Measurements from ENCODE around the gene LMTK2. TPM values are rescaled to one million over a fixed set of nuclear protein-coding genes. Genes with fewer than 3 reads are reported as not detected.

Gene LMTK2
- total and polyA plus RNA-seq, 2 donors (not counting 1 experiment from before 2014, with no cell fraction given), result 5.2 to 6.9 TPM

DNA sequence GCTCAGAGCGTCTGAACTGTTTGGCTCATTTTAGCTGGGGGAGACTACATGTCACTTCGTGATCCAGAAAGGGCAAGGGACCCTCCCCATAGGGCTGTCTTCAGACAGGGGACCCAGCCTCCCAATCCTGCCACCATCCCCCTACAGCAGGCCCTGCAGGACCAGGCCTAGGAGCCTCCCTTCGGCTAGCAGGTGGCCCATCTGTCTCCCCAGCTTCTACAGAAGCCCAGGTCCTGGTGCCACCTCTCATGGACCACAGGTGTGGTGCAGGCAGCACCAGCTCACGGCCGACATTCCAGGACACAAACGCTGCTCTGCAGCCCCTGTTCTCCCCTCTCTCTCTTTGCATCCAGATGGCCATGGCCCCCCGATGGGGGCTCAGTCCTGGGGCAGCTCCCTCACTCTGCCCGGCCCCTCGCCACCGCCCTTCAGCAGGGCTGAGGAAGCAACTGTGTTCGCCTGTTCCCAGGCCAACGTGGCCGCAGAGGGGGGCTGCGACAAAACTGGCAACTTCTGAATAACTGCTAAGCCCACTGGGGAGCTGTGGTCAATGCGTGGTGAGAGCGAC, 135.1 kb downstream of the LMTK2 start:
- no peak overlapping the region for H3K27ac ChIP-seq (ENCODE audit: insufficient read depth, low read length)
- no peaks in the 10 kb centered on the region for H3K4me1 ChIP-seq (ENCODE audit: control insufficient read depth, extremely low read depth, insufficient read depth, low read length)
- no peak overlapping the region for H3K4me3 ChIP-seq (replicated peaks in 1 of 4; ENCODE audit: control extremely low read depth in 1 of 4, insufficient read depth in 1 of 4, low read depth in 3 of 4, low read length in 4 of 4)
- no peaks in the 10 kb centered on the region for H3K79me2 ChIP-seq (ENCODE audit: control insufficient read depth, insufficient read depth, low read length)
- peaks cover 11% of the 10 kb centered on the region for H3K36me3 ChIP-seq (ENCODE audit: control insufficient read depth, insufficient read depth, low read length)
- no peak overlapping the region for H2AFZ ChIP-seq (ENCODE audit: low read length)
- H3K27me3 ChIP-seq (ENCODE audit: control insufficient read depth, insufficient read depth, low read length), result no peaks in the 10 kb centered on the region
- no peaks in the 10 kb centered on the region for H3K9me3 ChIP-seq (ENCODE audit: control insufficient read depth, insufficient read depth, low read depth, low read length)
- no peak for DNase-seq (ENCODE audit: low read depth in 2 of 2)
- H4K20me1 ChIP-seq (ENCODE audit: control insufficient read depth, extremely low read depth, insufficient read depth, low read length), result no peaks in the 10 kb centered on the region
- TF ChIP-seq, protein P1, sequence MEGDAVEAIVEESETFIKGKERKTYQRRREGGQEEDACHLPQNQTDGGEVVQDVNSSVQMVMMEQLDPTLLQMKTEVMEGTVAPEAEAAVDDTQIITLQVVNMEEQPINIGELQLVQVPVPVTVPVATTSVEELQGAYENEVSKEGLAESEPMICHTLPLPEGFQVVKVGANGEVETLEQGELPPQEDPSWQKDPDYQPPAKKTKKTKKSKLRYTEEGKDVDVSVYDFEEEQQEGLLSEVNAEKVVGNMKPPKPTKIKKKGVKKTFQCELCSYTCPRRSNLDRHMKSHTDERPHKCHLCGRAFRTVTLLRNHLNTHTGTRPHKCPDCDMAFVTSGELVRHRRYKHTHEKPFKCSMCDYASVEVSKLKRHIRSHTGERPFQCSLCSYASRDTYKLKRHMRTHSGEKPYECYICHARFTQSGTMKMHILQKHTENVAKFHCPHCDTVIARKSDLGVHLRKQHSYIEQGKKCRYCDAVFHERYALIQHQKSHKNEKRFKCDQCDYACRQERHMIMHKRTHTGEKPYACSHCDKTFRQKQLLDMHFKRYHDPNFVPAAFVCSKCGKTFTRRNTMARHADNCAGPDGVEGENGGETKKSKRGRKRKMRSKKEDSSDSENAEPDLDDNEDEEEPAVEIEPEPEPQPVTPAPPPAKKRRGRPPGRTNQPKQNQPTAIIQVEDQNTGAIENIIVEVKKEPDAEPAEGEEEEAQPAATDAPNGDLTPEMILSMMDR (conservative IDR thresholded peaks at IDR 0.05 in 1 of 2, IDR thresholded peaks at IDR 0.05 in 1 of 2; ENCODE audit: low read depth in 1 of 2, low read length in 2 of 2), result no peak
- TF ChIP-seq EZH2 (IDR thresholded peaks at IDR 0.05; ENCODE audit: low read length, missing control alignments), result no peak
- no peak overlapping the region for H3K9ac ChIP-seq (ENCODE audit: insufficient read depth, low read length)
- no peak overlapping the region for H3K4me2 ChIP-seq (ENCODE audit: extremely low read depth, insufficient read depth, low read length)

DNA sequence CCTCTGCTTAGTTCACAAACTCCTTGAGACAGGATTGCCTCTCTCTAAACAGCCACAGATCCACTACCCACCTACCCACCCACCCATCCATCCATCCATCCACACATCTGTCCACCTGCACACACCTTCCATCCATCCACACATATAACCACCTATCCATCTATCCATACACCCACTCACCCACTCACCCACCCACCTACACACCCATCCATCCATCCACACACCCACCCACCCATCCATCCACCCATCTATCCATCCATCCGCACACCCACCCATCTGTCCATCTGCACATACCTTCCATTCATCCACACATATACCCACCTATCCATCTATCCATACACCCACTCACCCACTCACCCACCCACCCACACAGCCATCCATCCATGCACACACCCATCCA, 135.7 kb downstream of the LMTK2 start:
- H4K20me1 ChIP-seq (ENCODE audit: control insufficient read depth, extremely low read depth, insufficient read depth, low read length), result no peaks in the 10 kb centered on the region
- no peaks in the 10 kb centered on the region for H3K9me3 ChIP-seq (ENCODE audit: control insufficient read depth, insufficient read depth, low read depth, low read length)
- H3K4me3 ChIP-seq (replicated peaks in 1 of 4; ENCODE audit: control extremely low read depth in 1 of 4, insufficient read depth in 1 of 4, low read depth in 3 of 4, low read length in 4 of 4), result no peak overlapping the region
- no peaks in the 10 kb centered on the region for H3K79me2 ChIP-seq (ENCODE audit: control insufficient read depth, insufficient read depth, low read length)
- no peak for TF ChIP-seq EZH2 (IDR thresholded peaks at IDR 0.05; ENCODE audit: low read length, missing control alignments)
- peaks cover 11% of the 10 kb centered on the region for H3K36me3 ChIP-seq (ENCODE audit: control insufficient read depth, insufficient read depth, low read length)
- no peak overlapping the region for H3K9ac ChIP-seq (ENCODE audit: insufficient read depth, low read length)
- H3K27ac ChIP-seq (ENCODE audit: insufficient read depth, low read length), result no peak overlapping the region
- H3K4me2 ChIP-seq (ENCODE audit: extremely low read depth, insufficient read depth, low read length), result no peak overlapping the region
- no peaks in the 10 kb centered on the region for H3K27me3 ChIP-seq (ENCODE audit: control insufficient read depth, insufficient read depth, low read length)
- H2AFZ ChIP-seq (ENCODE audit: low read length), result no peak overlapping the region
- DNase-seq (ENCODE audit: low read depth in 2 of 2), result no peak
- no peaks in the 10 kb centered on the region for H3K4me1 ChIP-seq (ENCODE audit: control insufficient read depth, extremely low read depth, insufficient read depth, low read length)

DNA sequence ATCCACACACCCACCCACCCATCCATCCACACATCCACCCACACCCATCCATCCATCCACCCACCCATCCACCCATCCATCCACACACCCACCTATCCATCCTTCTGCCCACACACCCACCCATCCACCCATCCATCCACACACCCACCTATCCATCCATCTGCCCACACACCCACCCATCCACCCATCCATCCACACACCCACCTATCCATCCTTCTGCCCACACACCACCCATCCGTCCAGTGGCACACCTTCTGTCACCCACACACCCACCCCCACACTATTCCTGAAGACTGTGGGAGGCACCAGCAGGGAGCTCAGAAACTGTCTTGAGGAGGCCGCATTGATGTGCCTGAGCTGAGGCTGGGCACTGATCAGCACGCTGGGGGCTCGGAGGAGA, 136.3 kb downstream of the LMTK2 start:
- no peak overlapping the region for H3K4me3 ChIP-seq (replicated peaks in 1 of 4; ENCODE audit: control extremely low read depth in 1 of 4, insufficient read depth in 1 of 4, low read depth in 3 of 4, low read length in 4 of 4)
- H3K27me3 ChIP-seq (ENCODE audit: control insufficient read depth, insufficient read depth, low read length), result no peaks in the 10 kb centered on the region
- no peak overlapping the region for H3K4me2 ChIP-seq (ENCODE audit: extremely low read depth, insufficient read depth, low read length)
- no peaks in the 10 kb centered on the region for H3K79me2 ChIP-seq (ENCODE audit: control insufficient read depth, insufficient read depth, low read length)
- no peak overlapping the region for H2AFZ ChIP-seq (ENCODE audit: low read length)
- TF ChIP-seq, protein P1 (conservative IDR thresholded peaks at IDR 0.05 in 1 of 2, IDR thresholded peaks at IDR 0.05 in 1 of 2; ENCODE audit: low read depth in 1 of 2, low read length in 2 of 2), result no peak
- TF ChIP-seq EZH2 (IDR thresholded peaks at IDR 0.05; ENCODE audit: low read length, missing control alignments), result no peak
- no peaks in the 10 kb centered on the region for H3K4me1 ChIP-seq (ENCODE audit: control insufficient read depth, extremely low read depth, insufficient read depth, low read length)
- no peak overlapping the region for H3K27ac ChIP-seq (ENCODE audit: insufficient read depth, low read length)
- no peak for DNase-seq (ENCODE audit: low read depth in 2 of 2)
- no peaks in the 10 kb centered on the region for H3K9me3 ChIP-seq (ENCODE audit: control insufficient read depth, insufficient read depth, low read depth, low read length)
- H3K36me3 ChIP-seq (ENCODE audit: control insufficient read depth, insufficient read depth, low read length), result peaks cover 11% of the 10 kb centered on the region
- H3K9ac ChIP-seq (ENCODE audit: insufficient read depth, low read length), result no peak overlapping the region
- no peaks in the 10 kb centered on the region for H4K20me1 ChIP-seq (ENCODE audit: control insufficient read depth, extremely low read depth, insufficient read depth, low read length)

All from fibroblast of lung (primary cell).